ENCODE results near the gene SPSB4. TPM values are rescaled to one million over a fixed set of nuclear protein-coding genes. Genes with fewer than 3 reads are reported as not detected.

SPSB4 gene
- polyA plus RNA-seq, 3 donors, result 13.7 to 17.5 (median 14.1) TPM

DNA sequence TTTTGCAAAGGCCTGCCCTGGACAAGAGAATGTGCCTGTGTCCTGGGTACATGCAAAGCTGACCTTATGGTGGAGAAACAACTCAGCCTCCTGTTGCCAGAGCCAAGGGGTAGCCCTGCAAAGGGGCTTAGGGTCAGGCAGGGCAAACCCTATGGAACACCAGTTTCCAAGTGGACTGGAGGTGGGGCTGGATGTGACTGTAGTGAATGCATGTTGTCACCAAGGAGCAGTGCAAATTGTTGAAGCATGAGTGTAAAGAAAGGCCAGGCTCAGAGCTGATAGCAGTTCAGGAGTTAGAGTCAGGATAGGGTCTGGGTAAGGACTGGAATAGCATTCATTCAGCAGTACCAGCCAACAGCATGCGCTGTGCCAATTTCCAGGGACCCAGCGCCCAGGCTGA, 97.6 kb downstream of the SPSB4 start:
- DNase-seq (ENCODE audit: low read depth in 3 of 3, low spot score in 2 of 3), result no peak

DNA sequence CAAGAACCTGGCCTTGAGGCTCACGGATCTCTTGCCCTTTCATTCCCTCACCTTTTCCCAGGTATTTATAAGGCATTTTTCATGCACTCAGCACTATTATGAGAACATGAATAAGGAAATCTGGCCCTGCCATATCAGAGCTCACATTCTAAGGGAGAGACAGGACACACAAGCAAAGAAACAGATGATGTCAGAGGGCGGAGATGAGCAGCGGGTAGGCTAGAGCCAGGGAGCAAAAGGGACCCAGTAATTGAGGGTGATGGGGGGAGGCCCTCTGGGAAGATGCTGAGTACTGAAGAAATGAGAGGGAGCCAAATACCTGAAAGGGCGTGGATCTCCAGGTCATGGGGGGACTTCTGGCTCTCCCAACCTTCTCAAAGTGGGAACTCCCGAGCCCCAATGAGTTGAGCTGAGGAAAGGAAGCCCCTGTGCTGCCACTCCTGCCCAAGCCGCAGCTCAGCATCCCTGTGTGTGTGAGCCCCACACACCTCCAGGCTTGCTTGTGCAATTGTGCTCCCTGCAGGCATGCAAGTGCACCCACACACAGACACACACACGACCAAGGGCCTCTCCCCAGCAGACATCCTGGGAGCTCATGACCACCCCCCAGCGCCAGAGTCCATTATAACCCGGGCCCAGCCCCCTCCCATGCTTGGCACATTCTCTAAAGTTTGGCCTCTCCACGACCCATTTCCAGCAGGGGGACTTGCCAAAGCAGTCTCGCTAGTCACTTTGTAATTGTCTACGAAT, 99.1 kb downstream of the SPSB4 start:
- DNase-seq (ENCODE audit: low read depth in 3 of 3, low spot score in 2 of 3), result no peak

- DNase-seq (ENCODE audit: low read depth in 3 of 3, low spot score in 2 of 3), result no peak
Measured at GRCh38 chr3:141150931-141151330, 99.8 kb downstream of the SPSB4 start.

- DNase-seq (ENCODE audit: low read depth in 3 of 3, low spot score in 2 of 3), result no peak
Measured at GRCh38 chr3:141151439-141151838, 100.3 kb downstream of the SPSB4 start.

- DNase-seq (ENCODE audit: low read depth in 3 of 3, low spot score in 2 of 3), result no peak
Measured at GRCh38 chr3:141152130-141152529, 101.0 kb downstream of the SPSB4 start.

GRCh38 chr3:141152801-141153678, 101.9 kb downstream of the SPSB4 start:
- no peak for DNase-seq (ENCODE audit: low read depth in 3 of 3, low spot score in 2 of 3)

DNA sequence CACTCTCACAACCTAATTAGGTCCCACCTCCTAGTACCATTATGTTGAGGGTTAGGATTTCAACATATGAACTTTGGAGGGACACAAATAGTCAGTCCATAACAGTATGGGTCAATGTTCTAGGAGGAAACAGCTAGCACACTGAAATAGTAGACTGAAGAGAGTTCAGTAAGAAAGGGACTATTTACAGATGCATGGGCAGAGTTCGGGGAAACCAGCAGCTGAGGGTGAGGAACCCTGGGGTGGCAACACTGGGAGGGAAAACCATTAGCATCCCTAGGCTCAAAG, 102.5 kb downstream of the SPSB4 start:
- no peak for DNase-seq (ENCODE audit: low read depth in 3 of 3, low spot score in 2 of 3)

DNA sequence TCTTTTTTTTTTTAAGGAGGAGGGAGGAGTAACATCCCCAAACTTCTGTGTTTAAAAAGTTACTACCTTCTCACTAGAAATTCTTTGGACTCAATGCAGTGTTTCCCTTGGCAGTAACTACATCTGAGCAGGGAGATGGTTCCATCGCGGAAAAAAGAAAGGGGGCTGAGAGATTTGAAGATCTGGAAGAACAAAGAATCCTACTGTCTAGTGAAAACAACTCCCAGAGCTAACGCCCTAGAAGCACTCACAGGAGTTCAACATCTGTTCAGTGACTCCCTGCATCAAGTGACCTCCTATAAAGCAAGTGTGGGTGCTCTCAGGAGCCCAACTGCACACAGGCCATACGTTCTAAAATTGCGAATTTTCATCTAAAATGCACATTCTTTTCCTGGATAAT, 113.7 kb downstream of the SPSB4 start:
- no peak for DNase-seq (ENCODE audit: low read depth in 3 of 3, low spot score in 2 of 3)

DNA sequence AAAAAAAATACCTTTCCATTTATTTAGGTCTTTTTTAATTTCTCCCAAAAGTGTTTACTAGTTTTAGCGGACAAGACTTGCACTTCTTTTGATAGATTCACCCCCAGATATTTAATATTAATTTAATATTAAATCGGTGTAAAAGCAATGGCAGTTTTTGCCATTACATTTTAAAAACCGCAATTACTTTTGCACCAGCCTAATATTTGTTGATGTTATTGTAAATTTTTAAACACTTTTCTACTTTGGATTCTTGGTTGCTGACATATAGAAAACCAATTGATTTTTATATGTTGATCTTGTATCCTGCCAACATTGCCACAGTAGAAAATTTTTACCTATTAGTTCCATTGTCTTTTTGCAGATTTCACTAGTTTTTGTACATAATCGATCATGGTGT, 116.5 kb downstream of the SPSB4 start:
- no peak for DNase-seq (ENCODE audit: low read depth in 3 of 3, low spot score in 2 of 3)

- DNase-seq (ENCODE audit: low read depth in 3 of 3, low spot score in 2 of 3), result no peak
Measured at GRCh38 chr3:141170678-141171295, 119.6 kb downstream of the SPSB4 start.

GRCh38 chr3:141174674-141175073, 123.5 kb downstream of the SPSB4 start:
- DNase-seq (ENCODE audit: low read depth in 3 of 3, low spot score in 2 of 3), result no peak

DNA sequence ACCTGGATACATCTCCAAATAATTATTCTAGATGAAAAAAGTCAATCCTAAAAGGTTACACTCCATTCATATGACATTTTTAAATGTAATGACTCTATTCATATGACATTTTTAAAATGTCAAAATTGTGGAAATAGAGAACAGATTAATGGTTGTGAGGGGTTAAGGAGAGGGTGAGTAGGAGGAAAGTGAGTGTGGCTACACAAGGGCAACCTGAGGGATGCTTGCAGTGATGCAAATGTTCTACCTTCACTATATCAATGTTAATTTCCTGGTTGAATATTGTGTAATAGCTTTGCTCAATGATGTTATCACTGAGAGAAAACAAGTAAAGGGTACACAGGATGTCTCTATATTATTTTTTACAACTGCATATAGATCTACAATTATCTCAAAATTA, 125.6 kb downstream of the SPSB4 start:
- no peak for DNase-seq (ENCODE audit: low read depth in 3 of 3, low spot score in 2 of 3)

DNA sequence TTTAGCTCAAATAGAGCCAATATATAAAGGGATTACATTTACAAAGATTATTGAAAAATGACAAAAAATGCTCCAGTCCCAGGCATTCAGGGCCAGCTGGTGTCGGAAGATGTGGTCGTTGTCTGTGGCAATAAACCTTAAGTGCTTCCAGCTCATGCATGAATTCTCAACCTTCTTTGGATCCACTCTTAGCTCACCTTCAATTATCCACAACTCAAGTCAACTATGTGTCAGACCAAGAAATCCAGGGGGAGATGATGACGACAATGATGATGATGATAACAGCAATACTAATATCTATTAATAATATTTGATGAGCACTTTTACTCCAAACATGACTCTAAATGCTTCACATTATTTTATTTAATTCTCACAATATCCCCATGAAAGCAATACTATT, 126.9 kb downstream of the SPSB4 start:
- no peak for DNase-seq (ENCODE audit: low read depth in 3 of 3, low spot score in 2 of 3)

DNA sequence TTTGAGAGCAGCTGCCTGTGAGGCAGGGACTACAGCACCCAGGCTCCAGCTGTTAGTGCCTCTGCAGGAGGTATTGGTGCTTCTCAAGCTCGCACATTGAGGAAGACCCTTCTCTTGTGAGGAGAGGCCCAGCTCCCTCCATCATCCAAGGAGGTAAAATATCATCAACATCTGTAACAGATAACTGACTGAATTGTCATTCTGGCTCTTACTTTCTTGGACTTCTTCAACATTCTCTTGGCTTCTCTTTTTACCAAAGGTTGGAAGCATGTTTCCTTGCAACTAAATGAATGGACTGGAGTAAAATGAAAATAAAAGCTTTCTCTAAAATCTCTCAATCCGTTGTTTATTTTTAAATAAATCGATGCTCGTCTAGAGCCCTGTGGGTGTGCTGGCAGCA, 127.4 kb downstream of the SPSB4 start:
- DNase-seq (ENCODE audit: low read depth in 3 of 3, low spot score in 2 of 3), result no peak

- DNase-seq (ENCODE audit: low read depth in 3 of 3, low spot score in 2 of 3), result no peak
Measured at GRCh38 chr3:141179983-141180382, 128.8 kb downstream of the SPSB4 start.

GRCh38 chr3:141181196-141181595, 130.0 kb downstream of the SPSB4 start:
- DNase-seq (ENCODE audit: low read depth in 3 of 3, low spot score in 2 of 3), result no peak

DNA sequence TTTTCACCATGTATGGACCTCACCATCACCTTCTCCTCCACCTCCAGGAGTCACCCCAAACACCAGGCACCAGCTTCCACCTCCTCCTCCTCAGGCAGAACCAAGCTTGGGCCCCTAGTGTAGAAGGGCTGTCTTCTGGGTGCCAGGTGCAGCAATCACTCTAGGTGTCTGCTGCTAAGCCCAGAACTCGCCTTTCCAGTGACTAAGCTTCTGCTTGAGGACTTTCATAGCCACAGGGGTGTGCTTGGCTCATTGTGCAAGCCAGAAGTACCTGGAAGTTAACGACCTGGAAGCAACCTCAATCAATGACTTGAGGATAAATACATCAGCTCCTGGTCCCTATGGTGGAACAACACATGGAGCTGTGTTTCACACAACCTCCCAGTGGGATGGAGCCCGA, 130.7 kb downstream of the SPSB4 start:
- DNase-seq (ENCODE audit: low read depth in 3 of 3, low spot score in 2 of 3), result no peak

DNA sequence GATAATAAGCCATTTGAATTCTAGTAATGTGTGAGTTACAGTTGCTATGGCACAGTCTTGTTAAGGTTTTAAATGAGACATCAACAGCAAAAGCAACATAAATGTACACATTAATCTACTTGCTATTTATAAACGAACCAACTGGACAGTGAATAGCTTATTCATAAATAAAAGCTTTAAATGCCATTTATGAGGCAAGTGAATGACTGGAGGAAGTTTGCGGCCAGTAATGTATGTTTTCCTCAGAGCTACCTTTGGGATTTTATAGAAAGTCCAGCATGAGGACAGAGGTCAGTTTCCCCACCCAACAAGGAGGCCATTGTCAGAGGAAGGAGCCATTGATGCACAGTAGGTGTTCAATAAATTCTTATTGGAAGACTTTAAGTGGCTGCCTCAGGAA, 132.5 kb downstream of the SPSB4 start:
- DNase-seq (ENCODE audit: low read depth in 3 of 3, low spot score in 2 of 3), result no peak

DNA sequence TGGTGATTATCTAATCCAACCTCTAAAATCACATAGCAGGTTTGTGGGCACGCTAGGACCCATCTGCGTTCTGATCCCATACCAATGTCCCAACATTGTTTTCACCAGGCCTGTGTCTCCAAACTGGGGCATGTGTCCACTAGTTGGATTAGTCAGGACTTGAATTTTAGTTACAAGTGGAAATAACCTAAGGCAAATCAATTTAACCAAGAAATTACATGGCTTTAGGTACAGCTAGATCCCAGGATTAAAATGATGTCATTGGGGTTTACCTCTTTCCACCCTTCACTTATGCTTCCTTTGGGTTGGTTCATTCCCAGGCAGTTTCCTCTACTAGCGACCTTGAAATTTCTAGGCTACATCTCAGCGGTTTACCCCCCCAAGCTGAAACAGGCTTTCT, 133.3 kb downstream of the SPSB4 start:
- DNase-seq (ENCODE audit: low read depth in 3 of 3, low spot score in 2 of 3), result no peak

- no peak for DNase-seq (ENCODE audit: low read depth in 3 of 3, low spot score in 2 of 3)
Measured at GRCh38 chr3:141191097-141191749, 140.1 kb downstream of the SPSB4 start.

- peak; percentile 92 to 94 (median 94) for DNase-seq (ENCODE audit: low read depth in 3 of 3, low spot score in 2 of 3)
Measured at GRCh38 chr3:141192345-141192744, 141.2 kb downstream of the SPSB4 start.
